Cardiac muscle cell (in vitro differentiated cells and primary cell): ENCODE measurements around the gene ISLR. TPM values are rescaled to one million over a fixed set of nuclear protein-coding genes. Genes with fewer than 3 reads are reported as not detected.

Experiments used
- DNase-seq, 2 donors: peaks; one replicate each; pipeline versions ENCODE4 v3.0.0 to v3.0.0-alpha.2; 2010 to 2017; ENCODE audit warnings: low read depth in 1 of 2, low spot score in 1 of 2
- H3K27ac ChIP-seq: fragments of 200-600 bp; sonication (generic); 2 replicates; pipeline ENCODE4 v1.5.1; 2016
- H3K27me3 ChIP-seq: fragments of 200-600 bp; sonication (generic); 2 replicates; pipeline ENCODE4 v1.6.0; 2016; ENCODE audit warnings: control low read depth
- H3K36me3 ChIP-seq: fragments of 200-600 bp; sonication (generic); 2 replicates; pipeline ENCODE4 v1.5.1; 2016; ENCODE audit warnings: control low read depth
- H3K4me1 ChIP-seq: fragments of 200-600 bp; sonication (generic); 2 replicates; pipeline ENCODE4 v1.8.1; 2017; ENCODE audit warnings: low read depth, mild to moderate bottlenecking, mixed run types
- H3K4me3 ChIP-seq: fragments of 200-600 bp; sonication (generic); 2 replicates; pipeline ENCODE4 v1.5.1; 2016; ENCODE audit warnings: mild to moderate bottlenecking
- H3K9me3 ChIP-seq: fragments of 200-600 bp; sonication (generic); 2 replicates; pipeline ENCODE4 v1.5.1; 2017; ENCODE audit warnings: low read depth, mild to moderate bottlenecking, control low read depth
- polyA plus RNA-seq: library from polyadenylated mRNA; unstranded; fragments of >200 nt; fragmentation: Nextera tagmentation; extraction: Ambion mirVana; gene quantifications from 2 replicates; pipeline ENCODE4 v1.2.1, GENCODE V29; 2016
- total RNA-seq: library from RNA; depleted of rRNA; stranded (reverse); fragments of >200 nt; gene quantifications from 2 replicates; pipeline ENCODE4 v1.2.3, GENCODE V29; 2016
- TF ChIP-seq, protein P1 (sequence below): IDR thresholded peaks from 2 replicates; pipeline ENCODE4 v1.5.1; 2012; ENCODE audit warnings: low read depth, mild to moderate bottlenecking, low read length

Gene ISLR
- total and polyA plus RNA-seq, 2 experiments from 2014 or later: 0.44 to 4.1 TPM

DNA sequence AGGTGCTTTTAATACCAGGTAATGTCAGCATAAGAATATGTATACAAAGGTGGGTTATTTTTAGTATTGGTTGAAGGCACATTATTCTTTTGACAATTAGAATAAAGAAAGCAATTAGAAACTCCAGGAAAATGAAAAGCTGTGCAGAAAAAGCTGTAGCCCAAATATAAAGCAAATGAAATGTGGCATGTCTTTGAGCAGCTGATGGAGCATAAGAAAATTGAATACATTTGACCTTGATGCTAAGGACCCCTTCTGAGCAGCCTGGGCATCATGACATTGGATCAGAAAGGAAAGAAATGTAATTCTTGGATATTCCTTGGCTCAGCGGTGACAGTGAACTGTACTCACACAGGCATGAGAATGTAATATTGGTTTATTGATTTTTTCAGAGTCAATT is 8.0 kb upstream of the ISLR start:
- no peak overlapping the region for H3K27ac ChIP-seq
- no peak for DNase-seq

DNA sequence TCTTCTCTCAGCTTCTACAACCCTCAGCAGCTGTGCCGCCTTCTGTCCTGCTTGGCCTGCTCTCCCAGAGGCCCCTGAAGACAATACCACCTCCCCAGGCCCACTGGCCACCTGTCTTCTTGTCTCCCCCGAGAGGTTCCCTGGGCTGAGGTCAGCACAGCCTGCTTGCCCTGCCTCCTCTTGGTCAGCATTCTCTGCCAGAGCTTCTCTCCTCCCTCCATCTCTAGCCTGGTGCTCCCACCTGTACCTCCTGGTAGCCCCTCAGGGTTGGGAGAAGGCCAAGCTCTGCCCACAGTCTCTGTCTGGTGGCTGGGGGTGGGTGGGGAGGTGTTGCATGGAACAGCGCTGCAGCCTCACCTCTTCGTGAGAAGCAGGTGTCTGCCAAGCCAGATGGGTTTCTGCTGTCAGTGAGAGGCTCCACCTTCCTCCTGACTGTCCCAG is 5.6 kb upstream of the ISLR start:
- Histone ChIP-seq H3K9me3 (no peaks in the 10 kb centered on the region), H3K36me3 (no peaks in the 10 kb centered on the region), H3K4me1 (peaks cover 12% of the 10 kb centered on the region), H3K27me3 (no peaks in the 10 kb centered on the region), H3K4me3 (no peak overlapping the region), H3K27ac (no peak overlapping the region)
- DNase-seq: no peak
- TF ChIP-seq, protein P1, sequence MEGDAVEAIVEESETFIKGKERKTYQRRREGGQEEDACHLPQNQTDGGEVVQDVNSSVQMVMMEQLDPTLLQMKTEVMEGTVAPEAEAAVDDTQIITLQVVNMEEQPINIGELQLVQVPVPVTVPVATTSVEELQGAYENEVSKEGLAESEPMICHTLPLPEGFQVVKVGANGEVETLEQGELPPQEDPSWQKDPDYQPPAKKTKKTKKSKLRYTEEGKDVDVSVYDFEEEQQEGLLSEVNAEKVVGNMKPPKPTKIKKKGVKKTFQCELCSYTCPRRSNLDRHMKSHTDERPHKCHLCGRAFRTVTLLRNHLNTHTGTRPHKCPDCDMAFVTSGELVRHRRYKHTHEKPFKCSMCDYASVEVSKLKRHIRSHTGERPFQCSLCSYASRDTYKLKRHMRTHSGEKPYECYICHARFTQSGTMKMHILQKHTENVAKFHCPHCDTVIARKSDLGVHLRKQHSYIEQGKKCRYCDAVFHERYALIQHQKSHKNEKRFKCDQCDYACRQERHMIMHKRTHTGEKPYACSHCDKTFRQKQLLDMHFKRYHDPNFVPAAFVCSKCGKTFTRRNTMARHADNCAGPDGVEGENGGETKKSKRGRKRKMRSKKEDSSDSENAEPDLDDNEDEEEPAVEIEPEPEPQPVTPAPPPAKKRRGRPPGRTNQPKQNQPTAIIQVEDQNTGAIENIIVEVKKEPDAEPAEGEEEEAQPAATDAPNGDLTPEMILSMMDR: no peak

More for the DNA sequence above, 8.0 kb upstream of the ISLR start:
- TF ChIP-seq, protein P1: no peak
- Histone ChIP-seq H3K4me3 (no peak overlapping the region), H3K9me3 (no peaks in the 10 kb centered on the region), H3K27me3 (no peaks in the 10 kb centered on the region), H3K36me3 (no peaks in the 10 kb centered on the region), H3K4me1 (peaks cover 15% of the 10 kb centered on the region)

DNA sequence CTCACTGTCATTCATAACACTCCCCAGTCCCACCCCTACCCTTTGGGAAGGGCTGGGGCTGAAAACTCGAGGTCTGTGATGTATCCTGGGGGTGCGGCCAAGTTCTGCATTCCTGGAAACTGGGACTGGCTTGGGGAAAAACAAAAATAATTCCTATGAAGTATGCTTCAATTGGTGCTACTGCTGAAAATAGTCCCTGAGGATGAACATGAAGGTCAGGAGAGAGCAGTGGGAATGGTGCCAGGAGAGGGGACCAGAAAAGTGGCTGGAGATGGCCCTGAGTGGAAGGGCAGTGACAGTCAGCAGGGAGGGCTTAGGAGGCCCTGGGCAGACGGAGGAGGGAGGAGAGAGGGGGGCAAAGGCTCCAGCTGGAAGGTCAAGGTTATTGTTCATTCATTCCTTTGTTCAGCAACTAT is 4.8 kb upstream of the ISLR start:
- Histone ChIP-seq H3K27ac (peak overlapping the region; percentile 12), H3K4me1 (peaks cover 19% of the 10 kb centered on the region)

DNA sequence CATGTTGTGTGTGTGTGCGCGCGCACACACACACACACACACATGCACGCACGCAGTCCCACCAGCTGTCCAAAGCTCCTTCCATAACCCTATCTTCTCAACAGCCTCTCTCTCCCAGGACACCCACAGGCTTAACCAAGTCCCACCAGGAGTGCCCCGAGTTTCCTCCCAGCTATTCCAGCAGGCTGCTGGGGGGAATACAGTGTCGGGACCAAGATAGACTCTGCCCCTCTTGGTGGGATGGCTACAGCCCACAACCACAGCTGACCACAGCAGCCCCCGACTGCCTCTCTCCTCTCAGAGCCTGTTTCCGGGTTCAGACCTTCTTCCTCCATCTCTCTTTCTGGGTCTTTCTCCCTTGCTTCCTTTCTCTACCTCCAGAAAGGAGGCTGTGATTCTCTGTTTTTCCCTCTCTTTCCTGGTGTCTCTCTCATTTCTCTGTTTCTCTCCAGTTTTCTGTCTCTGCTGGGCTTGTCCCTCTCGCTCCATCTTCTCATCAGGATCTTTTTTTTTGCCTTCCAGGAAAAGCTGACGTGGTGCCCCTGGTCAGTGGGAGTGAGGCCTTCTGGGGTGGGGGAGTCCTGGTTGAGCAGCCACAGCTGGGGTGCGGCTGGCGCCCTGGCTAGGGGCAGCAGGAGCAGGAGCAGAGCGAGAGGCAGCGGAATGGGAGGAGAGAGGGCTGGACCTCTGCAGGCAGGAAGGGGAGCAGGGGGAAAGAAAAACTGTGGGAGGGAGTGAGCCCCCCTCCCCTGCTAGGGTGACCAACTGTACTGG is 3.3 kb upstream of the ISLR start:
- TF ChIP-seq, protein P1: no peak
- Histone ChIP-seq H3K27ac (no peak overlapping the region), H3K9me3 (no peaks in the 10 kb centered on the region), H3K4me1 (peaks cover 22% of the 10 kb centered on the region), H3K4me3 (no peak overlapping the region), H3K36me3 (no peaks in the 10 kb centered on the region), H3K27me3 (no peaks in the 10 kb centered on the region)
- DNase-seq: peak in 1 of 2 donors; percentile 21

More for the DNA sequence above, 4.8 kb upstream of the ISLR start:
- Histone ChIP-seq H3K36me3 (no peaks in the 10 kb centered on the region), H3K9me3 (no peaks in the 10 kb centered on the region), H3K4me3 (no peak overlapping the region), H3K27me3 (no peaks in the 10 kb centered on the region)
- TF ChIP-seq, protein P1: no peak
- peak in 1 of 2 donors; percentile 64 for DNase-seq

DNA sequence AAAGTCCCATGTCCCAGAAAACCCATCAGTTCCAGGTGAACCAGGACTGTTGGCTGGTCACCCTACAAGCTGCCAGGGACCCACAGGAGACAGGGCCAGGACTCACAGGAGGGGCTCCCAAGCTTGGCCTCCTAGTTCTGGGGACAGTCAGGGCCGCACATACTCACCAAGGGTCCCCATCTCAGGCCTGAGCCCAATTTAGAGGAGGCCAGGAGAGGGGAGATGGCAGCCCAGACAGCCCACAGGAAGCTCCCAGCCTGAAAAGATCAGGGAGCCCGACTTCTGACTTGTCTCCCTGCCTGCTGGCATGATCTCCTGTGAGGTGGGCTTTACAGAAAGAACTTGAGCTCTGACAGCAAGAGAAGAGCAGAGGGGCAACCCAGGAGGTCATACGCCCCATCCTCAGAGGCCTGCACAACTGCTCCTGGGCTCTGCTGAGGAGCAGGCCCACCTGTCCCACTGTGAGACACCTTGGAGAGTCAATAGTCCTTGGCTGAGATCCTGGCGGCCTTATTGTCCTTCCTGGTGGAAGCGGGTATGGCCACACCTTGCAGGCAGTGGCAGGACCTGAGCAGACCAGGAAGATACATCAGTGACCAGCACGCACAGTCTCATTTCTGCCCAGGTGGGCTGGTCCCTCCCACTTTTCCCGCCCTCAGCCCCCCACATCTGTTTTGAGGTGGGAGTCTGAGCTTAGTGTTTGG is 2.5 kb upstream of the ISLR start:
- Histone ChIP-seq H3K27me3 (no peaks in the 10 kb centered on the region), H3K9me3 (no peaks in the 10 kb centered on the region), H3K4me3 (no peak overlapping the region), H3K36me3 (no peaks in the 10 kb centered on the region), H3K4me1 (peaks cover 23% of the 10 kb centered on the region), H3K27ac (no peak overlapping the region)
- TF ChIP-seq, protein P1: no peak
- DNase-seq: no peak
